Activated T-cell treated with anti-CD3 and anti-CD28 coated beads, Interleukin-2, amount 50 U/mL, for 24 hours (primary cell): Measurements from ENCODE around the gene KBTBD6.
"Not testable (repeated sequence)": the region's sequence is repeated elsewhere in the genome, so short reads cannot be mapped to it uniquely, and the experiment has no call there.

Source experiments
- DNase-seq: peaks from one replicate; pipeline ENCODE4 v3.0.0-alpha.2; 2020
- H3K27ac Mint-ChIP-seq: 2 replicates; pipeline ENCODE4 v1.8.0; 2020; ENCODE audit warnings: mild to moderate bottlenecking, mixed read lengths
- H3K27me3 Mint-ChIP-seq: 2 replicates; pipeline ENCODE4 v1.8.0; 2020; ENCODE audit warnings: mixed read lengths
- H3K36me3 Mint-ChIP-seq: 2 replicates; pipeline ENCODE4 v1.8.0; 2020; ENCODE audit warnings: low read depth, mixed read lengths
- H3K4me1 Mint-ChIP-seq: 2 replicates; pipeline ENCODE4 v1.8.0; 2020; ENCODE audit warnings: low read depth, mixed read lengths
- H3K4me3 Mint-ChIP-seq: 2 replicates; pipeline ENCODE4 v1.8.0; 2020; ENCODE audit warnings: mild to moderate bottlenecking, moderate library complexity, mixed read lengths
- H3K9me3 Mint-ChIP-seq: 2 replicates; pipeline ENCODE4 v1.8.0; 2020; ENCODE audit warnings: mixed read lengths

Gene KBTBD6, protein sequence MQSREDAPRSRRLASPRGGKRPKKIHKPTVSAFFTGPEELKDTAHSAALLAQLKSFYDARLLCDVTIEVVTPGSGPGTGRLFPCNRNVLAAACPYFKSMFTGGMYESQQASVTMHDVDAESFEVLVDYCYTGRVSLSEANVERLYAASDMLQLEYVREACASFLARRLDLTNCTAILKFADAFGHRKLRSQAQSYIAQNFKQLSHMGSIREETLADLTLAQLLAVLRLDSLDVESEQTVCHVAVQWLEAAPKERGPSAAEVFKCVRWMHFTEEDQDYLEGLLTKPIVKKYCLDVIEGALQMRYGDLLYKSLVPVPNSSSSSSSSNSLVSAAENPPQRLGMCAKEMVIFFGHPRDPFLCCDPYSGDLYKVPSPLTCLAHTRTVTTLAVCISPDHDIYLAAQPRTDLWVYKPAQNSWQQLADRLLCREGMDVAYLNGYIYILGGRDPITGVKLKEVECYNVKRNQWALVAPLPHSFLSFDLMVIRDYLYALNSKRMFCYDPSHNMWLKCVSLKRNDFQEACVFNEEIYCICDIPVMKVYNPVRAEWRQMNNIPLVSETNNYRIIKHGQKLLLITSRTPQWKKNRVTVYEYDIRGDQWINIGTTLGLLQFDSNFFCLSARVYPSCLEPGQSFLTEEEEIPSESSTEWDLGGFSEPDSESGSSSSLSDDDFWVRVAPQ

GRCh38 chr13:41132512-41133152, at the start of gene KBTBD6:
KBTBD6 (minus strand) TSS chr13:41132802; CDS start chr13:41132511, 291 bp downstream.
- Mint-ChIP-seq H3K4me3 (peak within 1 kb of the TSS; percentile 93), H3K9me3 (no peaks in the 10 kb centered on the region), H3K27ac (peak within 1 kb of the TSS; percentile 96), H3K36me3 (peaks cover 42% of the 10 kb centered on the region), H3K4me1 (peaks cover 55% of the 10 kb centered on the region), H3K27me3 (no peaks in the 10 kb centered on the region)
- DNase-seq: peak; percentile 95

GRCh38 chr13:41182231-41182630, 49.6 kb upstream of the KBTBD6 start:
- Mint-ChIP-seq H3K4me1 (peaks cover 15% of the 10 kb centered on the region), H3K4me3 (no peak overlapping the region)

DNA sequence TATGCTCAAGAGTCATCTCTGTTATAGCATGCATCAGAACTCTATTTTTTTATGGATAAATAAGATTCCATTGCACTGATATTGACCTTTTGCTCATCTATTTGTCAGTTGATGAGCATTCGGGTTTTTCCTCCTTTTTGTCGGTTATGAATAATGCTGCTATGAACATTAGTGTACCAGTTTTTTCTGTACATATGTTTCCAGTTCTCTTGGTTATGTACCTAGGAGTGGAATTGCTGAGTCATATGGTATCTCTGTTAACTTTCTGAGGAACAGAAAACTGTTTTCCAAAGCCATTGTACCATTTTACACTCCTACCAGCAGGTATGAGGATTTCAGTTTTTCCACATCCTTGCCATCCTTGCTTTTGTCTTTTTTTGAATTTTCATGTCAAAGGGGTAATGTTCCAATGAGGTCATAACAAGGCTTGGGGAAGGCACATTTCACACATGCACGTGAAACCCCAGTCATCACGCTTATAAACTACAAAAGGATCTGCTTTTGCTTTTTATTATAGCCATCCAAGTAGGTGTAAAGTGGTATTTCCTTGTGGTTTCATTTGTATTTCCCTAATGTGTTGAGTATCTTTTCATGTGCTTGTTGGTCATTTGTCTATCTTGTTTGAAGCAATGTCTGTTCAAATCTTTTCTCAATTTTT, 47.1 kb upstream of the KBTBD6 start:
- peaks cover 17% of the 10 kb centered on the region for H3K36me3 Mint-ChIP-seq

More at GRCh38 chr13:41182231-41182630, 49.6 kb upstream of the KBTBD6 start:
- no peak overlapping the region for H3K27ac Mint-ChIP-seq
- H3K27me3 Mint-ChIP-seq: no peaks in the 10 kb centered on the region
- H3K9me3 Mint-ChIP-seq: no peaks in the 10 kb centered on the region
- DNase-seq: no peak
- H3K36me3 Mint-ChIP-seq: peaks cover 4% of the 10 kb centered on the region

GRCh38 chr13:41178040-41178439, 45.4 kb upstream of the KBTBD6 start:
- H3K27ac Mint-ChIP-seq: peak overlapping the region; percentile 11
- DNase-seq: no peak
- peaks cover 15% of the 10 kb centered on the region for H3K4me1 Mint-ChIP-seq

More for the DNA sequence above, 47.1 kb upstream of the KBTBD6 start:
- Mint-ChIP-seq H3K4me3 (no peak overlapping the region), H3K27me3 (no peaks in the 10 kb centered on the region), H3K4me1 (peaks cover 15% of the 10 kb centered on the region), H3K27ac (peak overlapping the region; percentile 76), H3K9me3 (peaks cover 16% of the 10 kb centered on the region)
- DNase-seq: no peak

DNA sequence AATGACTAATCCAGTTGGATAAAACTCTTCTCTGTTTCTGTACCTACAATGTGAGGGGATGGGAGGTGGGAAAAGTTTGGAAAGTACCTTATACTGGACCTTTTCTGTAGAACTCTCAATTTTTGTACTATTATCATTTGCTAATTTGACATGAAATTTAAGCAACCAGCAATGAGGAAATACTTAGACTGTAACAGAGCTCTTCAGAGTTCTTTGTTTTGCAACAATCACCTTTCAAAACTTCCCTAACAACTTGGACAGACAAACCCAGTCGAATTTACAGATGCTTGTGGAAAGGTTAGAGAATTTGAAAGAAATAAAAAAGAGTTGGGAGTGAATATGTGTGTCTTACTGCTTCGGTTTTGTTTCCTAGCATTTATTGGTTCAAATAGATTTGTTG, 45.0 kb upstream of the KBTBD6 start:
- no peak overlapping the region for H3K4me3 Mint-ChIP-seq

More at GRCh38 chr13:41178040-41178439, 45.4 kb upstream of the KBTBD6 start:
- peaks cover 19% of the 10 kb centered on the region for H3K36me3 Mint-ChIP-seq
- no peaks in the 10 kb centered on the region for H3K27me3 Mint-ChIP-seq
- H3K4me3 Mint-ChIP-seq: no peak overlapping the region
- H3K9me3 Mint-ChIP-seq: peaks cover 21% of the 10 kb centered on the region

DNA sequence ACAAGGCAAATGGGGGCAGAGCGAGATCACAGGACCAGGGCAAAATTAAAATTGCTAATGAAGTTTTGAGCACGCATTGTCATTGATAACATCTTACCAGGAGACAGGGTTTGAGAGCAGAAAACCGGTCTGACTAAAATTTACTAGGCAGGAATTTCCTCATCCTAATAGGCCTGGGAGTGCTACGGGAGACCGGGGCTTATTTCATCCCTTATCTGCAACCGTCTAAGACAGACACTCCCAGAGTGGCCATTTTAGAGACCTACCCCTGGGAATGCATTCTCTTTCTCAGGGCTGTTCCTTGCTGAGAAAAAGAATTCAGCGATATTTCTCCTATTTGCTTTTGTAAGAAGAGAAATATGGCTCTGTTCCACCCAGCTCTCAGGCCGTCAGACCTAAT, 43.0 kb upstream of the KBTBD6 start:
- H3K36me3 Mint-ChIP-seq: peaks cover 19% of the 10 kb centered on the region
- H3K27ac Mint-ChIP-seq: not testable (repeated sequence)

More for the DNA sequence above, 45.0 kb upstream of the KBTBD6 start:
- peaks cover 19% of the 10 kb centered on the region for H3K36me3 Mint-ChIP-seq
- H3K4me1 Mint-ChIP-seq: peaks cover 15% of the 10 kb centered on the region
- no peaks in the 10 kb centered on the region for H3K27me3 Mint-ChIP-seq
- DNase-seq: no peak
- no peak overlapping the region for H3K27ac Mint-ChIP-seq
- H3K9me3 Mint-ChIP-seq: peaks cover 21% of the 10 kb centered on the region

DNA sequence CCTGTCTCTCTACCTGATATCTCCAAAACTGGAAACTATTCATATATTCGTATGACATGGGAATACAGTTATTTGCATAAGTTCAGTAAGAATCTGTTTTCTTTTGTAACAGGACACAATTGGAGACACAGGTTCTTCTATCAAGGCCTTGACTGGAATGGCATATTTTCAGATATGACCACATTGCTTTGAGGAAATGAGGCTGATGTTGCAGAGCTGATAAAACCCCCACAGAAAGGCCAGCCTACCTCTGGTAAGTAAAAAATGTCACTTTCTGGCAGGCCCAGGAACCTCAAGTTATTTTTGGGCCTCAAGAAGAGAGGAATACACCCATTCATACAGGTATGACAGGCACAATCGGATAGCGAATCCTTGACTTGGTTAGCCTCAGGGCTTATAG, 29.5 kb upstream of the KBTBD6 start:
- no peak overlapping the region for H3K4me3 Mint-ChIP-seq
- no peak for DNase-seq
- no peaks in the 10 kb centered on the region for H3K36me3 Mint-ChIP-seq
- H3K9me3 Mint-ChIP-seq: peaks cover 2% of the 10 kb centered on the region
- H3K27ac Mint-ChIP-seq: no peak overlapping the region
- H3K27me3 Mint-ChIP-seq: no peaks in the 10 kb centered on the region
- peaks cover 6% of the 10 kb centered on the region for H3K4me1 Mint-ChIP-seq

More for the DNA sequence above, 43.0 kb upstream of the KBTBD6 start:
- H3K27me3 Mint-ChIP-seq, H3K4me3 Mint-ChIP-seq, DNase-seq: not testable (repeated sequence)
- Mint-ChIP-seq H3K4me1 (peaks cover 14% of the 10 kb centered on the region), H3K9me3 (peaks cover 21% of the 10 kb centered on the region)

DNA sequence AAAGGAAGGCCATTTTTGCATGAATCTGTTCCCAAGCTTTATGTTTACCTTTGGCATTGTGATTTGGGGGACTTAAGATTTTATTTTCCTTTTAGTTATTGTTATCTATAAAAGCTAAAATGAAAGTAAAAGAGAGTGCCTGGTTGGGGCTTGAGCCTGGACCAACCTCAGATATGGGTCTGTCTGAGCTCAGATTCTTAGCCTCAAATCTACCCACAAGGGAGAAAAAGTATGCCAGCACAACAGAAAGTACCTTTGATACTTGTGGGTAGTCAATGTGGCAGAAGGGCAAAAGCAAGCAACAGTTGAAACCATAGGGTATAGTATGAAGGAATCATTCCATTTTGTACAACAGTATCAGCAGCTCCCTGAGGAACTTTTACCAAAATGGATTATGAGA, 26.6 kb upstream of the KBTBD6 start:
- peaks cover 6% of the 10 kb centered on the region for H3K4me1 Mint-ChIP-seq
- no peaks in the 10 kb centered on the region for H3K9me3 Mint-ChIP-seq
- DNase-seq: no peak
- H3K27me3 Mint-ChIP-seq: no peaks in the 10 kb centered on the region
- no peaks in the 10 kb centered on the region for H3K36me3 Mint-ChIP-seq
- no peak overlapping the region for H3K4me3 Mint-ChIP-seq
- H3K27ac Mint-ChIP-seq: no peak overlapping the region

- peaks cover 5% of the 10 kb centered on the region for H3K36me3 Mint-ChIP-seq
- H3K4me3 Mint-ChIP-seq: no peak overlapping the region
- H3K27me3 Mint-ChIP-seq: no peaks in the 10 kb centered on the region
- no peak overlapping the region for H3K27ac Mint-ChIP-seq
- H3K4me1 Mint-ChIP-seq: peaks cover 6% of the 10 kb centered on the region
- peaks cover 7% of the 10 kb centered on the region for H3K9me3 Mint-ChIP-seq
- DNase-seq: no peak
Measured at GRCh38 chr13:41157048-41157717, 24.6 kb upstream of the KBTBD6 start.

DNA sequence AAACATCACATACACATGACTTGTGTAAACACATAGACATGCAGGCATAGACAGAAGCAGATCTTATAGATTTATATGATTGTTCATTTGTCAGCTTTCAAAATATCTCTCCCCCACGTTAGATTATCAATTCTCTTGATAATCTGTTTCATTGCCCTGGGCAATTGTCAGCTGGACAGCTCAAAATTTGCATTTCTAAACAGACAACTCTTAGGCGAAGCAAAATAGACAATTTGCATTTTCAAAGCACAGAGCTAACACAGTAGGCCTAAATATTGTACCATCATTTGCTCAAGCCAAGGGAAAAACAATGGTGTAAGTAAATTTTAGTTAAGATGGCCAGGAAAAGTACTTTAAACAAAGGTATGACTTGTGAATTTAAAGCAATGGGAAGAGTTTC, 24.0 kb upstream of the KBTBD6 start:
- Mint-ChIP-seq H3K4me3 (no peak overlapping the region), H3K27ac (no peak overlapping the region), H3K9me3 (peaks cover 13% of the 10 kb centered on the region), H3K4me1 (peaks cover 6% of the 10 kb centered on the region), H3K27me3 (no peaks in the 10 kb centered on the region), H3K36me3 (peaks cover 11% of the 10 kb centered on the region)
- DNase-seq: no peak

GRCh38 chr13:41154042-41154441, 21.4 kb upstream of the KBTBD6 start:
- Mint-ChIP-seq H3K4me3 (no peak overlapping the region), H3K9me3 (peaks cover 38% of the 10 kb centered on the region), H3K4me1 (peaks cover 3% of the 10 kb centered on the region), H3K36me3 (peaks cover 37% of the 10 kb centered on the region), H3K27ac (no peak overlapping the region), H3K27me3 (no peaks in the 10 kb centered on the region)
- DNase-seq: no peak

- H3K4me3 Mint-ChIP-seq: no peak overlapping the region
- no peaks in the 10 kb centered on the region for H3K27me3 Mint-ChIP-seq
- no peak for DNase-seq
- H3K4me1 Mint-ChIP-seq: no peaks in the 10 kb centered on the region
- H3K9me3 Mint-ChIP-seq: peaks cover 54% of the 10 kb centered on the region
- no peak overlapping the region for H3K27ac Mint-ChIP-seq
- peaks cover 53% of the 10 kb centered on the region for H3K36me3 Mint-ChIP-seq
Measured at GRCh38 chr13:41152005-41152404, 19.4 kb upstream of the KBTBD6 start.

DNA sequence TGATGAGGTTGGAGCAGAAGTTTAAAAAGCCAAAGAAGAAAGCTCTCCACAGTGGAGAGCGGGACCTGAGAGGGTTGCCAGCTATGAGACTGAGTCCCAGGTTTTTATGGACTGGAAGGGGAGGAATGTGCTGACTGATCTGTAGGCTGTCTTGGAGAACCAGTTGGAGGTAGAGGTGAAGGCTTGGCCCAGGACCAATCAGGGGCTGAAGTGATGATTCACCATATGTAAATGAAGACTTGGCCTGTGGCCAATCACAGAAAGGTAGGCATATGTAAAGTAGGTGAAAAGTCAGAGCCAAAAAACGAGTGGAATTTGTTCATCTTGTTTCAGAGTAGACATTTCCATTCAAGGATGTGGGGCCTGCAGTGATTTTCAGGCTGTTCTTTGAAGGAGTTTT, 17.5 kb upstream of the KBTBD6 start:
- peaks cover 64% of the 10 kb centered on the region for H3K36me3 Mint-ChIP-seq
- H3K9me3 Mint-ChIP-seq: peaks cover 54% of the 10 kb centered on the region
- H3K4me3 Mint-ChIP-seq: no peak overlapping the region
- H3K27me3 Mint-ChIP-seq: no peaks in the 10 kb centered on the region
- no peaks in the 10 kb centered on the region for H3K4me1 Mint-ChIP-seq
- no peak overlapping the region for H3K27ac Mint-ChIP-seq
- DNase-seq: no peak
